Central memory CD8-positive, alpha-beta T cell (primary cell): ENCODE results near the gene SH3GLB2.

Experiments used
- ATAC-seq: fragments of 150-1000 bp; cut with Tn5 transposase; replicated peaks from 2 replicates; pipeline ENCODE4 v1.10.0; 2022; ENCODE audit warnings: mild to moderate bottlenecking, moderate FRiP score, moderate number of reproducible peaks; ENCODE audit not compliant: poor library complexity, severe bottlenecking; ENCODE audit errors: extremely low read depth
- DNase-seq, 2 donors: peaks; one replicate each; pipeline ENCODE4 v3.0.0; 2021; ENCODE audit warnings: low spot score in 2 of 2
- H3K27ac Mint-ChIP-seq: one replicate; pipeline ENCODE4 v1.8.0; 2022; ENCODE audit warnings: low read depth, mild to moderate bottlenecking, moderate library complexity, mixed read lengths
- H3K27me3 Mint-ChIP-seq: one replicate; pipeline ENCODE4 v1.8.0; 2022; ENCODE audit warnings: mixed read lengths
- H3K36me3 Mint-ChIP-seq: one replicate; pipeline ENCODE4 v1.8.0; 2022; ENCODE audit warnings: mild to moderate bottlenecking, moderate library complexity, mixed read lengths; ENCODE audit not compliant: insufficient read depth
- H3K4me1 Mint-ChIP-seq: one replicate; pipeline ENCODE4 v1.8.0; 2022; ENCODE audit warnings: mixed read lengths
- H3K4me3 Mint-ChIP-seq: one replicate; pipeline ENCODE4 v1.8.0; 2022; ENCODE audit warnings: mild to moderate bottlenecking, moderate library complexity, mixed read lengths
- H3K9me3 Mint-ChIP-seq: one replicate; pipeline ENCODE4 v1.8.0; 2022; ENCODE audit warnings: mixed read lengths

The SH3GLB2 gene

DNA sequence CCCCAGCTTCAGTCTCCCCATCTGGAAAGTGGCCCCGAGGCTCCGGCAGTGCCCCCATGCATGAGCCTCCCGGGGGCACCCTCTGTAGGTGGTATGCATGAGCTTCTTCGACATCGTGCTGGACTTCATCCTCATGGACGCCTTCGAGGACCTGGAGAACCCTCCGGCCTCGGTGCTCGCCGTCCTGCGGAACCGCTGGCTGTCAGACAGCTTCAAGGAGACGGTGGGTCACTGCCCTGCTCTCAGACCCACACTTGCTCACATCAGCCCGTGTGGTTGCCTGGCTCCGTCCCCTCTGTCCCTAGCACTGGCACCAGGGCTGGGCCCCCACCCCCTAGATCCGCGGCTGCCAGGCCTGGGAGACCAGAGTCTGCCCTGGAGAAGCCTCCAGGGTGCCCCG, 40.0 kb upstream of the SH3GLB2 start:
- no peak overlapping the region for H3K4me3 Mint-ChIP-seq
- H3K4me1 Mint-ChIP-seq: peaks cover 5% of the 10 kb centered on the region
- H3K27ac Mint-ChIP-seq: peak overlapping the region; percentile 41
- ATAC-seq: no peak
- no peak for DNase-seq
- no peaks in the 10 kb centered on the region for H3K9me3 Mint-ChIP-seq
- H3K36me3 Mint-ChIP-seq: peaks cover 34% of the 10 kb centered on the region
- H3K27me3 Mint-ChIP-seq: no peaks in the 10 kb centered on the region

DNA sequence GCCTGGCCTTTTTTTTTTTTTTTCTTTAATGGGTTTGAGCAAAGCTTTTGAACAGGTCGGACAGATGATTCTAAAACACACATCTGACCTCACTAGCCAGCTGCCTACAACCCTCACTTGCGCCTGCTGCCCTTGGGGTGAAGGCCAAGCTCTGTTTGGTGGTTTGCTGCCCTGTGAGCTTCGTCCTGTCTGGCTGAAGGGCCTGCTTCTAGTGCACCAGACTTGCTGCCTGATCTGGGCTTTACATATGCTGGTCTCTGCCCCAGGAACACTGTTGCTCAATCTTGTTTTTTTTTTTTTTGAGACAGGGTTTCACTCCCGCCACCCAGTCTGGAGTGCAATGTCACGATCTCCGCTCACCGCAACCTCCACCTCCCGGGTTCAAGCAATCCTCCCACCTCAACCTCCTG, 36.4 kb upstream of the SH3GLB2 start:
- H3K4me3 Mint-ChIP-seq: no peak overlapping the region
- ATAC-seq: no peak
- H3K9me3 Mint-ChIP-seq: no peaks in the 10 kb centered on the region
- DNase-seq: no peak
- no peaks in the 10 kb centered on the region for H3K27me3 Mint-ChIP-seq
- H3K4me1 Mint-ChIP-seq: no peaks in the 10 kb centered on the region
- peaks cover 31% of the 10 kb centered on the region for H3K36me3 Mint-ChIP-seq
- H3K27ac Mint-ChIP-seq: no peak overlapping the region

DNA sequence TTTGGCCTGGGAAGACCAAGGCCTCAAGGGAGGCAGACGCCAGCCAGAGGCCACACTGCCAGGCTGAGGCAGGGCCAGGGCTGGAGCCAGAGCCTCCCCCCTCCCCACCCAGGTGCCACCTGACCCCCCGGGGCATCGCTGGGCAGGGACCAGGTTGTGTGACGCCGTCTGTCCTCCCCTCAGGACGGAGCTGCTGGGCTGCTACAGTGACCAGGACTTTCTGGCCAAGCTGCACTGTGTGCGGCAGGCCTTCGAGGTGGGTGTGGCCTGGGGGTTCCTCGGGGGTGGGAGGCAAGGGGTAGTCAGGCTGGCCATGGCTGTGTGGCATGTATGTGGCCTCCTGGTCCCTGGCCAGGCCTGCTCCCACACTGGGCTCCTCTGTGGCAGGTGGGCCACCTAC, 34.9 kb upstream of the SH3GLB2 start:
- H3K27me3 Mint-ChIP-seq: no peaks in the 10 kb centered on the region
- DNase-seq: no peak
- H3K9me3 Mint-ChIP-seq: no peaks in the 10 kb centered on the region
- no peak for ATAC-seq
- H3K4me1 Mint-ChIP-seq: no peaks in the 10 kb centered on the region
- H3K36me3 Mint-ChIP-seq: peaks cover 34% of the 10 kb centered on the region
- H3K4me3 Mint-ChIP-seq: no peak overlapping the region
- H3K27ac Mint-ChIP-seq: no peak overlapping the region

DNA sequence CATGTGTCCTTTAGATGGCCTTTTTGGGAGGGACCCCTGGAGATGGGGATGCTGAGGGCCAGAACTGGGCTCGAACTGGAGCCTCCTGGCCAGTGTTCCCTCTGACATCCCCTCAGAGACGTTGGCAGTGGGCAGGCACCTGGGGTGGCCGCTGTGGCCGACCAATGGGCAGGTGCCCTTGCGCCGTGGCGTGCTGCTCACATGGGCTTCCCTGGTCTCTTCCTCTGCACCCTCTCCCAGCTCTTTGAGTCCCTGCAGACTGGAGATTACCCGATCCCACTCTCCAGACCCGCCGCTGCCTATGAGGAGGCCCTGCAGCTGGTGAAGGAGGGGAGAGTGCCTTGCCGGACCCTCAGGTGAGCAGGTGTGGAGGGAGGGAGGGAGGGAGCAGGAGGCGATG, 32.9 kb upstream of the SH3GLB2 start:
- H3K27ac Mint-ChIP-seq: no peak overlapping the region

DNA sequence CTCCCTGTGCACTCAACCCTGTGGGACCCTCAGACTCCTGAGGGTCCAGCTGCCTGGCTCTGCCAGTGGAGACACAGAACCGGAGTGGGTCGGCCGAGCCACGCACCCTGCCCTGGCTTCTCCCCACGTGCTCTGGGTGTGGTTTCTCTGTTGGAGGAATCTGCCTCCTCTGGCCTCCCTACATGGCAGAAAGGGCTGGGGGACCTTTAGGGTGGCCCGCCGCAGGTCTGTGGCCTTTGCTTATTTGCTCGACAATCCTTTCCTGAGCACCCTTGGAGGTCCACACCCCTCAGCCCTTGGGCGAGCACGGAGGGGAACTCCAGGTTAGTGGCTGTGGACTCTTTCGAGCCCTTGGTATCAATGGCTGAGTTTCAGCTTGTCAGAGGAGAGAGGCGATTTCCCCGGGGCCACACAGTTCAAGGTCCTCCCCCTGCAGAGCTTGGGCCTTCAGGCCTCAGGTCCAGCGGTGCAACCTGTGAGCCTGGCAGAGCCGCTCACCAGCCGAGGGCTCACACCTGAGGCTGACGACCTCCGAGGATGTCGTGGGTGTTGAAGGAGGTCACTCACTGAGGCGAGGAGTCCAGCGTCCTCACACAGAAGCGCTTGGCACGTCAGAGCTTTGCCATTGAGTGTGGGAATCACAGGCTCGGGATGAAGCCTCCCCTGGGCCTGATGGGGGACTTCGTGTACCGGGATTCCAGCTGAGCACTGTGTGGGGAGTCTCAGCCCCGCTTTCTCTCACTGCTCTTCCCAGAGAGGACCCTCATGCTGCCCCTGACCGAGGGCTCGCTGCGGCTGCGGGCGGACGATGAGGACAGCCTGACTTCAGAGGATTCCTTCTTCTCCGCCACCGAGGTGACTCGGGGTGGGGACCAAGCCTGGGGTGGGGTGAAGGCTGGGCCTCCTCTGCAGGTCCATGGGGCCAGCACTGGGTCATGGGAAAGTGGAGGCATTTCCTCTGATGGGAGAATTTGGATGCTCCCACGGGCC, 32.0 kb upstream of the SH3GLB2 start:
- peaks cover 39% of the 10 kb centered on the region for H3K36me3 Mint-ChIP-seq
- no peak for DNase-seq
- H3K27me3 Mint-ChIP-seq: no peaks in the 10 kb centered on the region
- no peak overlapping the region for H3K27ac Mint-ChIP-seq
- no peak overlapping the region for H3K4me3 Mint-ChIP-seq
- ATAC-seq: no peak
- no peaks in the 10 kb centered on the region for H3K9me3 Mint-ChIP-seq
- H3K4me1 Mint-ChIP-seq: no peaks in the 10 kb centered on the region

More for the DNA sequence above, 32.9 kb upstream of the SH3GLB2 start:
- Mint-ChIP-seq H3K4me1 (no peaks in the 10 kb centered on the region), H3K9me3 (no peaks in the 10 kb centered on the region), H3K4me3 (no peak overlapping the region), H3K36me3 (peaks cover 40% of the 10 kb centered on the region), H3K27me3 (no peaks in the 10 kb centered on the region)
- no peak for DNase-seq
- no peak for ATAC-seq

DNA sequence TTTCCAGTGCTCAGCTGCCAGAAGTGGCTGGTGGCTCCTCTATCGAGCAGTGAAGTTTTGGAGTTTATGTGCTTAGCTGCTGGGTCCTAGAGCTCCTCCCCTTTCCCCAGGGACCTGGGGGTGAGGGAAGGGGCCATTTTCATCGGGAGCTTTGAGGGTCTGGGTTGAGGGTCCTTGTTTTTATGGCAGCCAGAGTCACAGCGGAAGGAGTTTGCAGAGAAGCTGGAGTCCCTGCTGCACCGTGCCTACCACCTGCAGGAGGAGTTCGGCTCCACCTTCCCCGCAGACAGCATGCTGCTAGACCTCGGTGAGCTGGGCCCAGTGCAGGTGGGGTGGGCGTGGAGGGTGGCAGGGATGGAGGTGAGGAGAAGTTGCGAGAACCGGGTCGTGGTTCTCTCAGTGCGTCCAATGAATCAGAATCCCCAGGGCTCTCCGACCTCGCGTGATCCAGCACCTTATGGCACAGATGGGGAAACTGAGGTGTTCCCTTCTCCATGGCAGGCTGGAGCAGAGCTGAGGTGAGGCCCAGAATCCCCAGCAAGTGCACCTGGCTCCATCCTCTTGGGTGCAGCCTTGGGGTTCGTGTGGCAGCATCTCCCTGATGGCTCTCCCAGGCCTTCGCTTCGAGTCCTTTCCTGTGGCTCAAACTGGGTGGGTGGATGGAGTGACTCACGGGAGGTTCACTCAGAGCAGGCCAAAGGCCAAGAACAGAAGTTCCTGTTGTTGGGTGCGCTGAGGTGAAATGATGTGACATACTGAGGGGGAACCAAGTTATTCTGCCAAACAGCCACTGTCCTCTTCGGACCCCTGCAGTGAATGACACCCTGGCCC, 31.0 kb upstream of the SH3GLB2 start:
- no peak overlapping the region for H3K4me3 Mint-ChIP-seq
- no peaks in the 10 kb centered on the region for H3K9me3 Mint-ChIP-seq
- no peaks in the 10 kb centered on the region for H3K27me3 Mint-ChIP-seq
- DNase-seq: no peak
- H3K36me3 Mint-ChIP-seq: peaks cover 37% of the 10 kb centered on the region
- ATAC-seq: no peak
- H3K27ac Mint-ChIP-seq: no peak overlapping the region
- no peaks in the 10 kb centered on the region for H3K4me1 Mint-ChIP-seq

DNA sequence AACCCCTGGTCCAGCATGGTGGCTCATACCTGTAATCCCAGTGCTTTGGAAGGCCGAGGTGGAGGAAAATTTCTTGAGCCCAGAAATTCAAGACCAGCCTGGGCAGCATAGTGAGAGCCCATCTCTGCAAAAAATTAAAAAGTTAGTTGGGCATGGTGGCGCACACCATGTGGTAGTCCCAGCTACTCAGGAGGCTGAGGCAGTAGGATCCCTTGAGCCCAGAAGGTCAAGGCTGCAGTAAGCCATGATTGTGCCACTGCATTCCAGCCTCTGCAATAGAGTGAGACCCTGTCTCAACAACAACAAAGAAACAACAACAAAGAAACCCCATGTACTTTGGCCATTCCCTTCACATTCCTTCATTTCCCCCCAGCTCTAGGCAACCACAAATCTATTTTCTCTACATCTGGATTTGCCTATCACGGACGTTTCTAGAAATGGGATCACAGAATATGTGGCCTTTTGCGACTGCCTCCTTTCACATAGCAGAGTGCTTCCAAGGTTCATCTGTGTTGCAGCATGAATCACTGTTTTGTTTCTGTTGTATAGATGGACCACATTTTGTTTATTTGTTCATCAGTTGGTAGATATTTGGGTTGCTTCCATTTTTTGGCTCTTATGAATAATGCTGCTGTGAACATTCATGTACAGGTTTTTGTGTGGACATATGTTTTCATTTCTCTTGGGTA, 26.2 kb upstream of the SH3GLB2 start:
- DNase-seq (no peak), ATAC-seq (no peak)
- Mint-ChIP-seq H3K4me1 (no peaks in the 10 kb centered on the region), H3K27ac (no peak overlapping the region), H3K4me3 (no peak overlapping the region), H3K27me3 (no peaks in the 10 kb centered on the region), H3K36me3 (peaks cover 40% of the 10 kb centered on the region), H3K9me3 (no peaks in the 10 kb centered on the region)

DNA sequence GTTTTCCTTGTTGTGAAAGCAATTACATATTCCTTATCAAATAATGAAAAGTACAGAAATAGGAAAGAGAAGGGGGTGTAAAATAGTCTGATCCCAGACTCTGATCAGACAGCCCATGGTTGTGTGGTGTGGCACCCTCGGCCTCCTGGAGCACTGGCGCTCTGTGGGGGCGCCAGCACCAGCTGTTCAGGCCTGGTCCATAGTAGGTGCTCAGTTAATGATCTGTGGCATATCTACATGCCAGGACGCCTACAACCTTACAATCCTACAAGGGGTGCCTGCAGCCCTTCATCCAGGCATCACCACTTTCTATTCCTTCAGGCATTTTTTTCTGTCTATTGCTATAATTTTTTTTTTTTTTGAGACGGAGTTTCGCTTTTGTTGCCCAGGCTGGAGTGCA, 24.9 kb upstream of the SH3GLB2 start:
- Mint-ChIP-seq H3K36me3 (peaks cover 43% of the 10 kb centered on the region), H3K4me1 (no peaks in the 10 kb centered on the region), H3K27me3 (no peaks in the 10 kb centered on the region), H3K4me3 (no peak overlapping the region), H3K27ac (no peak overlapping the region), H3K9me3 (no peaks in the 10 kb centered on the region)
- DNase-seq (no peak), ATAC-seq (no peak)

DNA sequence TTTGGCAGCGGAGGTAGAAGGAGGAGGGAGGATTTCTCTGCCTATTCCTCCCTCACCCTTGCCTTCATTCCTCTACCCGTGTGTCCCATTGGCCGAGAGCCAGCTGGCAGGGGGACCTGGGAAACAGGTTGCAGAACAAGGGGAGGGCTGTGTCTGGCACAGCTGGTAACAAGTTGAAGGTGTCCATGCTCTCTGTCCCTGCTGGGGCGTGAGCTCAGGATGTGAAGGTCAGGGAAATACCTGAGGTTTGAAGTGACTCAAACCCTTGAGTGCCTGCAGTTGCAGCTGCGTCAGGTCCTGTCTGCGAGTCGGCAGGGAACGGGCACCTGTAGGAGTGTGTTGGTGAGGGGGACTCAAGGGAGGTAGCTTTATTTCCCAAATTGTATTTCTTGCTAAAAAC, 24.5 kb upstream of the SH3GLB2 start:
- Mint-ChIP-seq H3K4me3 (no peak overlapping the region), H3K27me3 (no peaks in the 10 kb centered on the region), H3K4me1 (no peaks in the 10 kb centered on the region), H3K36me3 (peaks cover 43% of the 10 kb centered on the region), H3K9me3 (no peaks in the 10 kb centered on the region), H3K27ac (no peak overlapping the region)
- ATAC-seq (no peak), DNase-seq (no peak)

DNA sequence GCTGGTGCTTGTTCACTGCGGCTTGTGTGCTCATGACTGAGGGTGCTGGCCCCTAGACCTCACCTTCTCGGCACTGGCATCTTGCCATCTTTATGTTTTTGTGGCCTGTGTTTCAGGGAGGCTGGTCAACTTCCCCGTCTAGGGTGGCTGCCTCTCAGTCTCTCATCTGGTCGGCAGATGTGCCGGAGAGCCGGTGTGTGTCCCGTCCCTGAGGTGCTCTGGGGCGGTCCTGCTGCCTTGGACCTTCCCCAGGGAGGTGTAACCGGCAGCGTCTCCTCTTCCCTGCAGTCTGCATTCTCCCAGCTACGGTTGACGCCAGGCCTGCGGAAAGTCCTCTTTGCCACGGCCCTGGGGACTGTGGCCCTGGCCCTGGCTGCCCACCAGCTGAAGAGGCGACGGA, 13.9 kb upstream of the SH3GLB2 start:
- DNase-seq (no peak), ATAC-seq (no peak)
- Mint-ChIP-seq H3K27me3 (no peaks in the 10 kb centered on the region), H3K4me1 (peaks cover 25% of the 10 kb centered on the region), H3K27ac (no peak overlapping the region), H3K9me3 (no peaks in the 10 kb centered on the region), H3K4me3 (no peak overlapping the region), H3K36me3 (peaks cover 33% of the 10 kb centered on the region)

DNA sequence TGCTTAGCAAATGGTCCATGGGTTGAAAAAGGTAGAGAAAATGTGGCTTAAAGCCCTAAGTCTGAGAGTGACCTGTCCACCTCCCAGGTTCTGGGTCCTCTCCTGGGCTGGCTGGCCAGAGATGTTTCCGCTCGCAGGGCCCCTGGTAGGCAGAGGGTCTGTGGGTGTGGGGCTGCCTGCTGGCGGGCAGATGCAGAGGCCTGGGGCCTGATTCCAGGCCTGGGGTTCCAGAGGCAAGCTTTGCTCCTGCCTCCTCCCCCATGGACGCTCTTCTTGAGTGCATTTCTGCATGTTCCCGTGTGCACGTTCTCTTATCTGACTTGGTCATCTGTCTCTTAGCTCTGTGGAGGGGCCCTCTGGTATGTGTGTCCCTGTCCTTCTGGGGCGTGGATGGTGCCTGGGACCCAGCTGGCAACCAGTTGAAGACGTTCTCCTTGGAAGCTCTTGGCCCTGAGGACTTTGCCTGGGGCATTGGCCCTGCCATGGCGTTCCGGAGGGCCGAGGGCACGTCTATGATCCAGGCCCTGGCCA, 12.0 kb upstream of the SH3GLB2 start:
- H3K9me3 Mint-ChIP-seq: no peaks in the 10 kb centered on the region
- H3K4me3 Mint-ChIP-seq: no peak overlapping the region
- no peaks in the 10 kb centered on the region for H3K27me3 Mint-ChIP-seq
- ATAC-seq (no peak), DNase-seq (no peak)
- H3K27ac Mint-ChIP-seq: peak overlapping the region; percentile 38
- H3K4me1 Mint-ChIP-seq: peaks cover 37% of the 10 kb centered on the region
- H3K36me3 Mint-ChIP-seq: peaks cover 33% of the 10 kb centered on the region

DNA sequence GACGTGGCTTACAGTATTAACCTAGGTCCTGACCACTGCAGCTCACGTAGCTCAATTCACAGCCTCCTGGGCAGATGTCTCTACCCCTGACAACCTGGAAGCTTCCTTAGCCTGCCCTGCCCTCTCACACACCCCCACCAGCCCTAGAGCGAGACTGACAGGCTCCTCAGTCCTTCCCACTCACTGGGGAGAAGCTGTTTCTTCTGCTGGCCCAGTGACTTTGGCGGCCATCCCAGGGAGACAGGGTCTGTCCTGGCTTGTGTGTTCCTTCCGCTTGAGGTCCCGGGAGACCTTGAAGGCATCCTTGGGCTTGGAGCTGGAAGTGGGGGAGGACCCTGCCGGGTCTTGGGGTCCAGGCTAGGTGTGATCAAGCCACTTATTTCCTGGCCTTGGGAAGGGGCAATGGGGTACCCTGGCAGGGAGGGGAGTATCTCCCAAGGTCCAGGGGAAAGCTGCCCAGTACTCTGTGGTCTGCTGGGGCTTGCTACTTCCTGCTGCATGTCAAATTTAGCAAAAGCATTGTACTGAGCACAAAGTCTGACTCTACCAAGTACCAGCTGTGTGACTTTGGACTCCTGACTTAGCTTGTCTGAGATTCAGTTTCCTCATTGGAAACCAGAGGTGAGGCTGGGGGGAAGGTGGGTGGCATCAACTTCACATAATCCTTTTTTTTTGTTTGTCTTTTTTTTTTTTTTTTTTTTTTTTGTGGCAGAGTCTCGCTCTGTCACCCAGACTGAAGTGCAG, 10.2 kb upstream of the SH3GLB2 start:
- Mint-ChIP-seq H3K4me3 (peak overlapping the region; percentile 98), H3K9me3 (no peaks in the 10 kb centered on the region), H3K36me3 (peaks cover 22% of the 10 kb centered on the region), H3K4me1 (peaks cover 37% of the 10 kb centered on the region), H3K27ac (no peak overlapping the region), H3K27me3 (no peaks in the 10 kb centered on the region)
- ATAC-seq: no peak
- DNase-seq: no peak
